HEK293 (cell line): ENCODE results near the gene ADAMTSL5.

Experiments used
- AEBP2 ChIP-seq: fragments of 450-650 bp; formaldehyde crosslinking; IDR thresholded peaks from 2 replicates; pipeline ENCODE4 v1.5.1; 2016; ENCODE audit warnings: missing biosample characterization, missing genetic modification characterization, borderline replicate concordance
- BCL11A ChIP-seq: fragments of 450-650 bp; formaldehyde crosslinking; IDR thresholded peaks from 2 replicates; pipeline ENCODE4 v1.5.1; 2016; ENCODE audit warnings: low read depth, missing biosample characterization, missing genetic modification characterization
- ELK4 ChIP-seq: IDR thresholded peaks from 2 replicates; pipeline ENCODE4 v1.6.1; 2011; ENCODE audit warnings: mild to moderate bottlenecking, low read depth, low read length, borderline replicate concordance
- HIC1 ChIP-seq: fragments of 450-650 bp; formaldehyde crosslinking; IDR thresholded peaks from 2 replicates; pipeline ENCODE4 v1.5.1; 2016; ENCODE audit warnings: missing biosample characterization, missing genetic modification characterization
- KLF9 ChIP-seq: fragments of 450-650 bp; formaldehyde crosslinking; IDR thresholded peaks from 2 replicates; pipeline ENCODE4 v1.5.1; 2016; ENCODE audit warnings: missing biosample characterization, missing genetic modification characterization, low read depth
- PRDM10 ChIP-seq: fragments of 450-650 bp; formaldehyde crosslinking; IDR thresholded peaks from 2 replicates; pipeline ENCODE4 v1.5.1; 2016; ENCODE audit warnings: missing biosample characterization, missing genetic modification characterization
- SCRT2 ChIP-seq: fragments of 450-650 bp; formaldehyde crosslinking; IDR thresholded peaks from 2 replicates; pipeline ENCODE4 v1.5.1; 2016; ENCODE audit warnings: missing biosample characterization, missing genetic modification characterization
- WT1 ChIP-seq: fragments of 450-650 bp; formaldehyde crosslinking; IDR thresholded peaks from 2 replicates; pipeline ENCODE4 v1.5.1; 2016; ENCODE audit warnings: missing biosample characterization, missing genetic modification characterization
- ZBTB26 ChIP-seq: fragments of 450-650 bp; formaldehyde crosslinking; optimal IDR thresholded peaks from 2 replicates; pipeline ENCODE3; 2016; ENCODE audit warnings: missing biosample characterization, mild to moderate bottlenecking, missing genetic modification characterization
- ZFHX2 ChIP-seq: fragments of 450-650 bp; formaldehyde crosslinking; conservative IDR thresholded peaks from 2 replicates; pipeline ENCODE4 v1.5.1; 2016; ENCODE audit warnings: missing biosample characterization, missing genetic modification characterization
- ZFP37 ChIP-seq: fragments of 450-650 bp; formaldehyde crosslinking; IDR thresholded peaks from 2 replicates; pipeline ENCODE4 v1.5.1; 2016; ENCODE audit warnings: missing biosample characterization, missing genetic modification characterization
- ZNF10 ChIP-seq: fragments of 450-650 bp; formaldehyde crosslinking; IDR thresholded peaks from 2 replicates; pipeline ENCODE4 v1.5.1; 2017; ENCODE audit warnings: missing biosample characterization, missing genetic modification characterization
- ZNF121 ChIP-seq: fragments of 450-650 bp; formaldehyde crosslinking; IDR thresholded peaks from 2 replicates; pipeline ENCODE4 v1.5.1; 2016; ENCODE audit warnings: missing biosample characterization, missing genetic modification characterization
- ZNF169 ChIP-seq: fragments of 450-650 bp; formaldehyde crosslinking; IDR thresholded peaks from 2 replicates; pipeline ENCODE4 v1.5.1; 2016; ENCODE audit warnings: missing biosample characterization, missing genetic modification characterization
- ZNF174 ChIP-seq: fragments of 450-650 bp; formaldehyde crosslinking; IDR thresholded peaks from 2 replicates; pipeline ENCODE4 v1.5.0; 2017; ENCODE audit warnings: missing biosample characterization, mild to moderate bottlenecking, missing genetic modification characterization
- ZNF23 ChIP-seq: fragments of 450-650 bp; formaldehyde crosslinking; IDR thresholded peaks from 2 replicates; pipeline ENCODE4 v1.5.1; 2016; ENCODE audit warnings: missing biosample characterization, missing genetic modification characterization, borderline replicate concordance
- ZNF341 ChIP-seq: fragments of 450-650 bp; formaldehyde crosslinking; IDR thresholded peaks from 2 replicates; pipeline ENCODE4; 2016; ENCODE audit warnings: low read depth, missing biosample characterization, missing genetic modification characterization
- ZNF350 ChIP-seq: fragments of 450-650 bp; formaldehyde crosslinking; IDR thresholded peaks from 2 replicates; pipeline ENCODE4 v1.5.0; 2017; ENCODE audit warnings: missing biosample characterization, mild to moderate bottlenecking, missing genetic modification characterization
- ZNF362 ChIP-seq: fragments of 450-650 bp; formaldehyde crosslinking; IDR thresholded peaks from 2 replicates; pipeline ENCODE4 v1.5.1; 2016; ENCODE audit warnings: missing biosample characterization, missing genetic modification characterization
- ZNF473 ChIP-seq: fragments of 450-650 bp; formaldehyde crosslinking; IDR thresholded peaks from 2 replicates; pipeline ENCODE4 v1.5.1; 2017; ENCODE audit warnings: missing biosample characterization, missing genetic modification characterization
- ZNF510 ChIP-seq: fragments of 450-650 bp; formaldehyde crosslinking; IDR thresholded peaks from 2 replicates; pipeline ENCODE4 v1.5.1; 2018; ENCODE audit warnings: mild to moderate bottlenecking, missing genetic modification characterization, missing biosample characterization; ENCODE audit not compliant: insufficient replicate concordance
- ZNF521 ChIP-seq: fragments of 450-650 bp; formaldehyde crosslinking; IDR thresholded peaks from 2 replicates; pipeline ENCODE4 v1.5.1; 2017; ENCODE audit warnings: missing biosample characterization, mild to moderate bottlenecking, missing genetic modification characterization
- ZNF548 ChIP-seq: fragments of 450-650 bp; formaldehyde crosslinking; IDR thresholded peaks from 2 replicates; pipeline ENCODE4 v1.5.1; 2016; ENCODE audit warnings: missing biosample characterization, missing genetic modification characterization
- ZNF701 ChIP-seq: fragments of 450-650 bp; formaldehyde crosslinking; IDR thresholded peaks from 2 replicates; pipeline ENCODE4 v1.5.1; 2016; ENCODE audit warnings: missing biosample characterization, missing genetic modification characterization
- ZNF776 ChIP-seq: fragments of 450-650 bp; formaldehyde crosslinking; IDR thresholded peaks from 2 replicates; pipeline ENCODE4 v1.5.0; 2017; ENCODE audit warnings: missing biosample characterization, missing genetic modification characterization, borderline replicate concordance
- ZSCAN5A ChIP-seq: fragments of 450-650 bp; formaldehyde crosslinking; IDR thresholded peaks from 2 replicates; pipeline ENCODE4 v1.5.1; 2016; ENCODE audit warnings: missing biosample characterization, missing genetic modification characterization
- TF ChIP-seq, protein P1 (sequence below): fragments of 450-650 bp; formaldehyde crosslinking; IDR thresholded peaks from 2 replicates; pipeline ENCODE4 v1.5.1; 2016; ENCODE audit warnings: missing biosample characterization, missing genetic modification characterization

The ADAMTSL5 gene

DNA sequence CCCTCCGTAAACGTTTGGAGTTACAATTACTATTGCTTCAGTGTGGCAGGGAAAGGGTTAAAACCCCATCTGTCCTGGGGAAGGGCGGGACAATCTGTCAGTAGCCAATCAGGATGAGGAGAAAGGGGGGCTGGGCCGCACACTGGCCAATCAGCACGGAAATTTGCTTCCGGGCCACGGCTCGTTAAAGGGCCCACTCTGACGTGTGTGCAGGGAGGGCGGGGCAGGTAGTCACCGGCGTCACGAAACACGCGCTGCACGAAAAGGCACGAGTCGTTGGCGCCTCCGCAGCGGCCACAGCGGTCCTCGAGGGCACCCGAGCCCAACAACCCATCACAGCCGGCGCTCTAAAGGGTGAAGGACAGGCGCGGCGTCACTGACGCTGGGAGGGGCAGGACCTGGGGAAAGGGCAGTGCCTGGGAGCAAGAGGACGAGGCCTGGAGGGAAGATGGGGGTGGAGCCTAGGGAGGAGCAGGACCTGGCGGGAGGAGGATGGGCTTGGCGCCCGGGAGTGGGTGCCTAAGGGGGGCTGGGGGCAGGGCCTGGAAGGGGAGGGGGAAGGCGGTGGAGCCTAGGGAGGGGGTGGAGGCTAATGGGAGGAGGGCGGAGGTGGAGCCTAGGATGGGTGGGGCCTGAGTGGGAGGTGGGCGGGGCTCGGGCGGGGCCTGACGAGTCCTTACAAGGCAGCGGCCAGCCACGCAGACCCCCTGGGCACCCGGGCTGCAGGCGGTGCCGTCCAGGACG, 4.9 kb downstream of the ADAMTSL5 start (continued):
- TF ChIP-seq PRDM10 (no peak; the same call in 1 of the 2 replicates), ELK4 (peak; percentile 96), ZNF473 (tag by site-specific recombination) (no peak), ZSCAN5A (no peak), ZNF169 (tag by site-specific recombination) (no peak), ZFHX2 (peak; percentile 32; the same call in 1 of the 2 replicates), ZNF23 (tag by site-specific recombination) (no peak), ZNF10 (tag by site-specific recombination) (no peak), ZNF350 (tag by site-specific recombination) (no peak), ZNF548 (tag by site-specific recombination) (no peak), BCL11A (tag by site-specific recombination) (no peak), WT1 (tag by site-specific recombination) (peak; percentile 51; the same call in 1 of the 2 replicates), ZNF701 (tag by site-specific recombination) (no peak), ZFP37 (tag by site-specific recombination) (no peak), ZNF510 (tag by site-specific recombination) (no peak), ZBTB26 (peak; percentile 69), SCRT2 (tag by site-specific recombination) (no peak), AEBP2 (tag by site-specific recombination) (no peak), ZNF341 (tag by site-specific recombination) (no peak; the same call in 1 of the 2 replicates), ZNF121 (tag by site-specific recombination) (no peak), ZNF776 (tag by site-specific recombination) (no peak), ZNF174 (tag by site-specific recombination) (no peak), HIC1 (peak; percentile 83), ZNF521 (tag by site-specific recombination) (no peak), ZNF362 (tag by site-specific recombination) (no peak), KLF9 (tag by site-specific recombination) (peak; percentile 89)
- TF ChIP-seq, protein P1, sequence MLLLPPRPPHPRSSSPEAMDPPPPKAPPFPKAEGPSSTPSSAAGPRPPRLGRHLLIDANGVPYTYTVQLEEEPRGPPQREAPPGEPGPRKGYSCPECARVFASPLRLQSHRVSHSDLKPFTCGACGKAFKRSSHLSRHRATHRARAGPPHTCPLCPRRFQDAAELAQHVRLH (tag by site-specific recombination), result no peak
